Measurements from ENCODE around the gene PERM1. TPM values are rescaled to one million over a fixed set of nuclear protein-coding genes. Genes with fewer than 3 reads are reported as not detected.
"Not testable (repeated sequence)": the region's sequence is repeated elsewhere in the genome, so short reads cannot be mapped to it uniquely, and the experiment has no call there.

The PERM1 gene, protein sequence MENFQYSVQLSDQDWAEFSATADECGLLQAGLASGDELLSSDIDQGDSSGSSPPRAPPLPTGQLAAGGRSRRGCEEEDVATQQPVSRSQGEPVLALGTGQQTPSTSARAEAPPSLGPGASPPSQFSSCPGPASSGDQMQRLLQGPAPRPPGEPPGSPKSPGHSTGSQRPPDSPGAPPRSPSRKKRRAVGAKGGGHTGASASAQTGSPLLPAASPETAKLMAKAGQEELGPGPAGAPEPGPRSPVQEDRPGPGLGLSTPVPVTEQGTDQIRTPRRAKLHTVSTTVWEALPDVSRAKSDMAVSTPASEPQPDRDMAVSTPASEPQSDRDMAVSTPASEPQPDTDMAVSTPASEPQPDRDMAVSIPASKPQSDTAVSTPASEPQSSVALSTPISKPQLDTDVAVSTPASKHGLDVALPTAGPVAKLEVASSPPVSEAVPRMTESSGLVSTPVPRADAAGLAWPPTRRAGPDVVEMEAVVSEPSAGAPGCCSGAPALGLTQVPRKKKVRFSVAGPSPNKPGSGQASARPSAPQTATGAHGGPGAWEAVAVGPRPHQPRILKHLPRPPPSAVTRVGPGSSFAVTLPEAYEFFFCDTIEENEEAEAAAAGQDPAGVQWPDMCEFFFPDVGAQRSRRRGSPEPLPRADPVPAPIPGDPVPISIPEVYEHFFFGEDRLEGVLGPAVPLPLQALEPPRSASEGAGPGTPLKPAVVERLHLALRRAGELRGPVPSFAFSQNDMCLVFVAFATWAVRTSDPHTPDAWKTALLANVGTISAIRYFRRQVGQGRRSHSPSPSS
- not detected in 2 replicates for total RNA-seq (2014; rRNA removed; shearing (Covaris generic))
- polyA plus RNA-seq (2014; cell fraction: nucleus; rRNA removed): not detected in 2 replicates

DNA sequence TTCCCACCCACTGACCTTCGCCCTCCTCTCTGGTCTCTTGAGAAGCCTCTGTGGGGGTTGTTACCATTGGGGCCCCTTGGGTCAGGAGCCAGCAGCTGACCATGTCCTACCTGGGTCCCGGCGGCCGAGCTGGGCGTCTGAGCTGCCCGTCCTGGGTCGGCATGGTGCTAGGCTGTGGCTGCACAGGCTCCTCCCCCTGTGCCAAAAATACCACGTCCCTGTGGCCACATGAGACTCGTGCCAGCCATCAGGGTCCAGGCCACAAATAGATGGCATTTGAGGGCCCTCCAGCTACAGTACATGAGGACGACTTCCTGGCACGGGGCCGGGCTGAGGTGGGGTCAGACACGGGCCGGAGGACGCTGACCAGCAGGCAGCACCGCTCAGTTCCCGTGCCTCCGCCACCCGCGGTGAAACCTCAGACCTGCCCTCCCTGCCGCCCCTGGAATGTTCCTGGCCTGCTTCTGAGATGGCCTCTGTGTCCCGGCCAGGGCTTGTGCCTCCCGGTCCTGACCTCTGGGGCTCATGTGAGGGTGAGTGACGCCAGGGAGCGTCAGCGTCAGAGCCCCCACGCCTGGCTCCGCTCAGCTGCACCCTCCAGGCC, at the start of gene PERM1:
PERM1 (minus strand) TSS at position 139 of the 604 bp plus-strand sequence. CDS start 1,064 bp downstream, outside the sequence.
- no peak for DNase-seq (ENCODE audit: extremely low read depth, low read depth)

DNA sequence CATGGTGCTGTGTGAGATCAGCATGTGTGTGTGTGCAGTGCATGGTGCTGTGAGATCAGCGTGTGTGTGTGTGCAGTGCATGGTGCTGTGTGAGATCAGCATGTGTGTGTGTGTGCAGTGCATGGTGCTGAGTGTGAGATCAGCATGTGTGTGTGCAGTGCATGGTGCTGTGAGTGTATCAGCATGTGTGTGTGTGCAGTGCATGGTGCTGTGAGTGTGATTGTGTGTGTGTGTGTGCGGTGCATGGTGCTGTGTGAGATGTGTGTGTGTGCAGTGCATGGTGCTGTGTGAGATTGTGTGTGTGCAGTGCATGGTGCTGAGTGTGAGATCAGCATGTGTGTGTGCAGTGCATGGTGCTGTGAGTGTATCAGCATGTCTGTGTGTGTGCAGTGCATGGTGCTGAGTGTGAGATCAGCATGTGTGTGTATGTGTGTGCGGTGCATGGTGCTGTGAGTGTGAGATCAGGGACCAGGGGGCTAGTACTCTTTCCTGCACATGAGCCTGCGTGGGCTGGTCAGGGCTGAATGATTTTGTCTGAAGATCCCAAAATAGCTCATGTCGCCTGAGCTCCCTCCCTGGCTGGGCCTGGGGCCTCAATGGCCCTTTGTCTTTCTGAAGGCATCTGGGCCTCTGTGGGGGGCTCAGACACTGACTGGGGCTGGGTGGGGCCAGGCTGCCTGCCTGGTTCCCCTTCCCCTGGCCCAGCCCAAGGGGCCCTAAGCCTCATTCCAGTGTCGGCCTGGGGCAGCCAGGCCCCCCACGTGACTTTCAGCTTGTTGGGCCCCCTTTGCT, 49.2 kb upstream of the PERM1 start:
- DNase-seq (ENCODE audit: extremely low read depth, low read depth): not testable (repeated sequence)

- no peak for DNase-seq (ENCODE audit: extremely low read depth, low read depth)
Measured at GRCh38 chr1:1027791-1028190, 45.9 kb upstream of the PERM1 start.

- no peak for DNase-seq (ENCODE audit: extremely low read depth, low read depth)
Measured at GRCh38 chr1:1026599-1027413, 44.9 kb upstream of the PERM1 start.

DNA sequence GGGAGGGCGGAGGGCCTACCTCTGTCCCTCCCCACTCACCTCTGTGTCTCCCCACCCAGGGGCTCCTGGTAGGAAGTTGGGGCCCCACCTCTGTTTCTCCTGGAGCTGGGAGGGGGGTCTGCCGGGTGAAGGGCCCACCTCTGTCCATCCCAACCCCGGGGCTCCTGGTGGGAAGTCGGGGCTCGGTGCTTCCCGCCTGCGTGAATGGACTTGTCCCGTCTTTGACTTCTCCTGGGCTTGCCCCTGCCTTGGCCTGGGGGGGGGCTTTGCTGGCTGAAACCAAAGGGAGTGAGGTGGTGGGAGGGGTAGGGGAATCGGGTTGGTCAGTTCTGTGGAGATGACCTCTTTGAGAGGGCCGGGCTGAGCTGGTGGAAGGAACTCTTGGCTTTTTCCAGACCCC, 43.8 kb upstream of the PERM1 start:
- no peak for DNase-seq (ENCODE audit: extremely low read depth, low read depth)

GRCh38 chr1:1024771-1025699, 43.1 kb upstream of the PERM1 start:
- DNase-seq (ENCODE audit: extremely low read depth, low read depth): no peak

DNA sequence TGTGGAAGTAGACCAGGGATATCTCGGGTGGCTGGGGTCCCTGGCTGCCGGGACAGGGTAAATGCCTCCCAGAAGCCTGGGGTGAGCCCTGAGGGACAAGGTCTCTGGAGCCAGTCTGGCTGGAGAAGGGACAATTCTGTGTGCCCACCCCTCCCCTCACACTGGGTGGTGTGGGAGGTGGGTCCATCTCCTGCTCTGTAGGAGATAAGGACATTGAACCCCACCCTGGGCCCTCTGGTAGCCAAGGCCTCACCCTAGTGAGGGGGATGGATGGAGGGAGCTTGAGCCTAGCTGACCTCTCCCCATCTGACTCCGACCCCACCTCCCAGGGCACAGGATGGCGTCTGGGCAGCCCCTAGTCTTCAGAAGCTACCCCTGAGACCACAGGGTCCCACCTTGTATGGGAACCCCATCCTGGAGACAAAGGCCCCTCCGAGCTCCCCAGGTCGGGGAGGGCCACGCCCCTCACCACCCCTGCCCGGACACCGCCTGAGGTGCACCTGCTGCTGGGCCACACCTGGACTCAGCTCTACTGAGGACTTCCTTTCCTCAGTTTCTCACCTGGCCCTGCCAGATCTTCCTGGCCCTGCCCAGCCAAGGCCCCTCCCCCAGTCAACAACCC, 42.4 kb upstream of the PERM1 start:
- no peak for DNase-seq (ENCODE audit: extremely low read depth, low read depth)

DNA sequence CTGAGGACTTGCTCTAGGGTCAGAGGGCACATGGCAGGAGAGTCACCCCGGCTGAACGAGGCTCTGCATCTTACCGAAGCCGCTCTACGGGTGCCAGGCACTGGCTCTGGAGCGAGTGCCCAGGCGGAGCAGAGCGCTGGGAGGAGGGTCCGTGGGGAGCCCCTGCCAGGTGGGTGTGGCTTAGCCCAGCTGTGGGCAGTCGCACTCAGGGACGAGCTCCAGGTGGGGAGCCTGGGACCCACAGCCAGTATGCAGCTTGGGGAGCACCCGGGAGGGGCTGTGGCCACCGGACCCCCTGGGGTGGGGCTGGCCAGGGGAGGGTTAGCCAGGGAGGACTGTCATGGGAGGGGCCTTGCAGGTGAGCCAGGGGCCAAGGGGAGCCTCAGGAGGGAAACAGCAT, 41.8 kb upstream of the PERM1 start:
- DNase-seq (ENCODE audit: extremely low read depth, low read depth): no peak

DNA sequence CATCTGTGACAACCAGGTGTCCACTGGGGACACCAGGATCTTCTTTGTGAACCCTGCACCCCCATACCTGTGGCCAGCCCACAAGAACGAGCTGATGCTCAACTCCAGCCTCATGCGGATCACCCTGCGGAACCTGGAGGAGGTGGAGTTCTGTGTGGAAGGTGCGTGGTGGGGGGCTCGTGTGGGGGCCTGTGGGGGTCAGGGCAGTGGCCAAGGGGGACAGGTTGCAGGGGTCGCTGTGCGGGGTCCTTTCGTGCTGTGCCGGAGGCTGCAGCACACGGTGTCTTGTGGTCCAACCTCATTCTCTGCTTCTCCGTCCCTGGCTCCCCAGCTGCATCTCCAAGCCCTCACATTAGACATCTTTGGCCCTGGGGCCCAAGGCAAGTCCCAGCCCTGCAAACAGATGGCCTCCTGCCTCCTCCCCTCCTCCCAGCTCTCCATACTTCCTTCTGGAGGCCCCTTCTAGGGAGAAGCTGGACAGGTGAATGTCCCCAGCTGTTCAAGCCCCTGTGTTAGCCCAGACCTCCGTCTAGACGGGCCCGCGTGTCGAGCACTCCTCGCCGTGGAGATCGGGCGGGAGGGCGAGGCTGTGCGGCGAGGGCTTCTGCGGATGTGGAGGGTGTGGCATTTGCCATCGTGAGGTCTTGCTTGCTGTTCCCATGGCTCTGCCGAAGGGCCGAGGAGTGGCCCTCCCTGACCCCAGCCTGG, 40.6 kb upstream of the PERM1 start:
- no peak for DNase-seq (ENCODE audit: extremely low read depth, low read depth)

DNA sequence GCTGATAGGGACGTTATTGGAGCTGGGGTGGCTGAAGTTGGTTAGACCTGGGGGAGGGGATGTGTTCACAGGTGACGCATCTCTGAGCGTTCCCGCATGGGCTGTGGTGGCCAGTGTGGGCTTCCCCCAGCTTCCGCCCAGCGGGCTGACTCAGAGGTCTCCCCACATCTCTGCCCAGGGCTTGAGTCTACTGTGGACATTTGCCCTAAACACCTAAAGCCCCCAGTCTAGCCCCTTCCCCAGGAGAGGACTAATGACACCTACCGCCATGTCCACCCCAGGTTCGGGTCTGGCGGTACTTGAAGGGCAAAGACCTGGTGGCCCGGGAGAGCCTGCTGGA, 40.0 kb upstream of the PERM1 start:
- DNase-seq (ENCODE audit: extremely low read depth, low read depth): no peak

DNA sequence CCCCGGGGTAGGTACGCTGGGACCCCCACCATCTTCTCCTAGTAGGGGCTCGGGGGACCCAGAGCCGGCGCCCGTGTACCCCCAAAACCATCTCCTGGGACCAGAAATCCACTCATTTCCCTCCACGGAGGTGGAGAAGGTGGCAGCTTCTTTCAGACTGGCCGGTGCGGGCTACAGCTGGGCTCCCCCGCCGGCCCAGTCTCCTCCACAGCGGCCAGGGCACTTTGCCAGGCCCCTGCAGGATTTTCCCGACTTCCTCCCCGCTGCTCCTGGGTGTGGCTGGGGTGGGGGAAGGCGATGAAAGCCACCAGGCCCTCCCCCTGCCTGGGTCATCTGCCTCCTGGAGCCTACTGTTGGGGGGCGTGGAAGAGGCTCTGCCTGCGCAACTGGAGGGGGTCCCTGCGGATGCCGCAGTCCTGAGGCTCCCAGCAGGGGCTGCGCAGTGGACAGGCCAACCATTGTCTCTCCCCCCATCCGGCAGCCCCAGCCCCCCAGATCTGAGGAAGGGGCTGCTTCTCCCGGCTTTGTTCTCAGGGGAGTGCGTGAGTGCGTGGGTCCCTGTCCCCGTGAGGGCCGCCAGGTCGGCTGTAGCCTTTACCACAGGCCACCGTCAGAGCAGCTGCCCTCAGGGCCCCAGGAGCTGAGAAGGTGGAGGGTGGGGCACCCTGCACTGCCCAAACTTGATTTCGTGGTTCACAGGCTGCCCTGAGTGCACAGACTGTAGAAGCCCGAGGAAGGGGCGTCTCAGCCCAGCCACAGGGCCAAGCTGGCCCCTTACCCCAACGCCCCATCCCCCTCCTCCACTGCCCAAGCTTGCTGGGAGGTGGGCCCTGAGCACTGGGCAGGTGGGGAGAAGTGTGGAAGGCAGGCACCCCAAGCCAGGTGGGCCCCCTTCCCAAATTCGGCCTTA, 39.4 kb upstream of the PERM1 start:
- DNase-seq (ENCODE audit: extremely low read depth, low read depth): no peak

DNA sequence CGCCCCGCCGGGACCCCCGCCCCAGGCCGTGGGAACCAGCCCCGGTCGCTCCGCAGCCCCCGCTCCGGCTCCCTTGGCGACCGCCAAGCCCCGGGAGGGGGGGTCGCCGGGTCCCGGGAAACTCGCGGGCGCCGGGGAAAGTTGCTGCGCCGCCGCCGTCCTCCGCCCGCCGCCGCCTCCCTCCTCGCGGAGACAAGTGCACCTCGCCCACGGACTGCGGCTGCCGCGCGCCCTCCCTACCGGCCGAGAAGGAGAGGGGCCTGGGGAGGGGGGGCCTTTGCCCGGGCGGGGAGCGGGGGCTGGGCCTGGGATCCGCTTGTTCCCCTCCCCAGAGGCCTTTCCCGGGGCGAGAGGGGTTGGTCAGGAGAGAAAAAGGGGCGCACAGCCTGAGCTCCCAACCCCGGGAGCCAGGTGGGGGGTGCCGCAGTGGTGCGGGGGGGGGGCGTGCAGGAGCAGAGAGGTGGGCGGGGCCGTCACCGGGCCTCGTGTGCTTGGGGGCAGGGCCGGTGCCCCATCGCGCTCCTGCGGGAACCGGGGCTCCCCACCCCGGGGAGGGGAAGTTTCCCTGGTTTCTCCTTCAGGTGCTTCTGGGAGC, 38.6 kb upstream of the PERM1 start:
- no peak for DNase-seq (ENCODE audit: extremely low read depth, low read depth)

- no peak for DNase-seq (ENCODE audit: extremely low read depth, low read depth)
Measured at GRCh38 chr1:1020000-1020404, 38.1 kb upstream of the PERM1 start, which contains the start of gene AGRN. Gene AGRN, plus strand, starts transcription at chr1:1020120. Its CDS starts 53 bp downstream, at chr1:1020173.

- peak; percentile 71 for DNase-seq (ENCODE audit: extremely low read depth, low read depth)
Measured at GRCh38 chr1:1019122-1019999, 37.5 kb upstream of the PERM1 start.

- DNase-seq (ENCODE audit: extremely low read depth, low read depth): not testable (repeated sequence)
Measured at GRCh38 chr1:1018321-1018685, 36.4 kb upstream of the PERM1 start.

Measured in NCI-H460 (cell line).